Pancreas (tissue), 10 donors: ENCODE data around the gene CHD2. TPM values are rescaled to one million over a fixed set of nuclear protein-coding genes. Genes with fewer than 3 reads are reported as not detected.

ENCODE experiments used
- ATAC-seq, 4 donors: fragments of 200-7000 bp; cut with Tn5 transposase; one replicate each; pipeline versions ENCODE4 v1.8.0 to v1.9.1; 2020; ENCODE audit warnings: mild to moderate bottlenecking in 4 of 4, moderate library complexity in 4 of 4
- DNase-seq, 6 donors: peaks; one replicate each; pipeline ENCODE4 v3.0.0-alpha.2; 2020
- FAIRE-seq: peaks from 2 replicates; lab custom pipeline; 2012; peaks lifted over from hg19 to GRCh38; lab: Jason Lieb, UNC
- H3K27ac ChIP-seq, 4 donors: fragments of 200-600 bp; sonication (generic); 1 replicate in 3 of 4; 2 replicates in 1 of 4; pipeline versions ENCODE4 v1.5.0 to v1.8.0; 2020
- H3K27me3 ChIP-seq, 4 donors: fragments of 200-600 bp; one replicate each; pipeline ENCODE4 v1.8.0; 2021
- H3K36me3 ChIP-seq, 3 donors: fragments of 200-600 bp; sonication (generic) in 1 of 3; one replicate each; pipeline versions ENCODE4 v1.5.0 to v1.8.0; 2020 to 2021
- H3K4me1 ChIP-seq, 3 donors: fragments of 200-600 bp; one replicate each; pipeline ENCODE4 v1.8.0; 2021
- H3K4me3 ChIP-seq, 4 donors: fragments of 200-600 bp; sonication (generic) in 2 of 4; one replicate each; pipeline versions ENCODE4 v1.5.0 to v1.8.0; 2020 to 2021
- H3K9me3 ChIP-seq, 4 donors: fragments of 200-600 bp; one replicate each; pipeline ENCODE4 v1.8.0; 2021
- CTCF ChIP-seq, 4 donors: fragments of 200-600 bp; sonication (generic) in 3 of 4; IDR thresholded peaks; one replicate each; pipeline versions ENCODE4 v1.5.0 to v1.8.0; 2021; ENCODE audit warnings: antibody characterized with exemption in 4 of 4
- WGBS, 2 donors: extraction: QIAGEN DNeasy Blood & Tissue Kit; methylation state at CpG; one replicate each; pipeline ENCODE4 v1.1.7; 2013; 5-methylcytosine and 5-hydroxymethylcytosine counted together
- intact Hi-C, 3 donors: fragments of 100-400 bp; cut with DNase I; formaldehyde crosslinking; loops; one replicate each; pipeline versions ENCODE4 v1.11.1 to v1.14.2; 2022
- polyA plus RNA-seq, 2 donors: library from polyadenylated mRNA; stranded (reverse); fragments of 200-250 nt; gene quantifications; one replicate each; pipeline ENCODE4 v1.2.3, GENCODE V29; 2013
- total RNA-seq, 6 donors: library from RNA; stranded (reverse); fragmentation: NEBNext Ultra II Directional in 4 of 6; extraction: Animal tissue kit (Norgen Biotek cat#: 25700) in 4 of 6; gene quantifications; one replicate each; pipeline versions ENCODE4 v1.2.1 to v1.2.4, GENCODE V29; 2021 to 2023
- donor health status: healthy with polysubstance abuse.
- donor health status: DM: no; HTN: no; CAD: no; lungs with moderate emphysema.
- donor health status: DM: no; HTN: no; CAD: no.
- donor health status: control.
- donor health status: control.
- donor health status: Bipolar disorder and iron deficiency.
- donor health status: DM: yes; HTN: yes; CAD: no.
- donor health status: DM: no; HTN: no; CAD: no.
- donor health status: DM: no; HTN: no; CAD: no.
- donor health status: DM: yes; HTN: yes; CAD: no.

Gene CHD2
- total and polyA plus RNA-seq, 8 donors: 27.7 to 86.3 (median 44.0) TPM

- DNase-seq (no peak), FAIRE-seq (no peak), ATAC-seq (no peak)
- intact Hi-C loops: loop anchor here in 2 of 3 donors (10.0 kb wide), 1 partner anchor 52 kb away; no protein-coding TSS in a partner anchor
- peaks cover 0 to 8% (median 0%) of the 10 kb centered on the region in 4 donors for H3K9me3 ChIP-seq
- WGBS, 2 donors: 91 to 98% methylated on average over 7 of the region's 7 CpGs
- H3K27ac ChIP-seq: no peak overlapping the region
- TF ChIP-seq CTCF (IDR thresholded peaks at IDR 0.05): no peak
- no peak overlapping the region for H3K4me3 ChIP-seq
- no peaks in the 10 kb centered on the region for H3K4me1 ChIP-seq
- no peaks in the 10 kb centered on the region for H3K27me3 ChIP-seq
- peaks cover 24 to 87% (median 43%) of the 10 kb centered on the region in 3 donors for H3K36me3 ChIP-seq
Observed at GRCh38 chr15:92952458-92952850, 52.3 kb downstream of the CHD2 start.

- Histone ChIP-seq H3K4me1 (no peaks in the 10 kb centered on the region), H3K27me3 (no peaks in the 10 kb centered on the region), H3K27ac (no peak overlapping the region), H3K4me3 (no peak overlapping the region), H3K36me3 (peaks cover 23 to 83% (median 35%) of the 10 kb centered on the region in 3 donors), H3K9me3 (peaks cover 0 to 8% (median 0%) of the 10 kb centered on the region in 4 donors)
- no peak for TF ChIP-seq CTCF (IDR thresholded peaks at IDR 0.05)
- no peak for DNase-seq
- FAIRE-seq: no peak
- ATAC-seq: no peak
- intact Hi-C loops: loop anchor here in 2 of 3 donors (10.0 kb wide), 1 partner anchor 51 kb away; no protein-coding TSS in a partner anchor
- WGBS, 2 donors: 94 to 98% methylated on average over 2 of the region's 2 CpGs
Observed at GRCh38 chr15:92953566-92953965, 53.4 kb downstream of the CHD2 start.

GRCh38 chr15:92954002-92954401 is 53.9 kb downstream of the CHD2 start:
- 97% methylated on average over 6 of the region's 6 CpGs for WGBS, 2 donors
- Histone ChIP-seq H3K36me3 (peaks cover 18 to 82% (median 30%) of the 10 kb centered on the region in 3 donors), H3K4me1 (no peaks in the 10 kb centered on the region), H3K27me3 (no peaks in the 10 kb centered on the region), H3K27ac (no peak overlapping the region), H3K9me3 (peaks cover 0 to 7% (median 0%) of the 10 kb centered on the region in 4 donors), H3K4me3 (no peak overlapping the region)
- intact Hi-C loops: loop anchor here in 2 of 3 donors (10.0 kb wide), 1 partner anchor 51 kb away; no protein-coding TSS in a partner anchor
- ATAC-seq (no peak), DNase-seq (no peak), FAIRE-seq (no peak)
- TF ChIP-seq CTCF (IDR thresholded peaks at IDR 0.05): no peak

- Histone ChIP-seq H3K36me3 (peaks cover 14 to 76% (median 24%) of the 10 kb centered on the region in 3 donors), H3K9me3 (peaks cover 0 to 1% (median 0%) of the 10 kb centered on the region in 4 donors), H3K27ac (no peak overlapping the region), H3K4me3 (no peak overlapping the region), H3K27me3 (no peaks in the 10 kb centered on the region), H3K4me1 (no peaks in the 10 kb centered on the region)
- FAIRE-seq (no peak), DNase-seq (no peak), ATAC-seq (no peak)
- intact Hi-C loops: loop anchor here in 2 of 3 donors (10.0 kb wide), 1 partner anchor 50 kb away; no protein-coding TSS in a partner anchor
- WGBS, 2 donors: 94 to 98% methylated on average over 8 of the region's 8 CpGs
- no peak for TF ChIP-seq CTCF (IDR thresholded peaks at IDR 0.05)
Observed at GRCh38 chr15:92954578-92954977, 54.5 kb downstream of the CHD2 start.

GRCh38 chr15:92955706-92956105 is 55.6 kb downstream of the CHD2 start:
- Histone ChIP-seq H3K4me3 (no peak overlapping the region), H3K4me1 (no peaks in the 10 kb centered on the region), H3K27ac (no peak overlapping the region), H3K27me3 (no peaks in the 10 kb centered on the region), H3K9me3 (no peaks in the 10 kb centered on the region), H3K36me3 (peaks cover 7 to 68% (median 17%) of the 10 kb centered on the region in 3 donors)
- TF ChIP-seq CTCF (IDR thresholded peaks at IDR 0.05): no peak
- FAIRE-seq: no peak
- no peak for DNase-seq
- no peak for ATAC-seq
- intact Hi-C loops: loop anchor here in 2 of 3 donors (10.0 kb wide), 1 partner anchor 49 kb away; no protein-coding TSS in a partner anchor
- 92 to 97% methylated on average over 2 of the region's 2 CpGs for WGBS, 2 donors
